Left lung (tissue), 10 donors: Measurements from ENCODE around the gene TIMP1. TPM values are rescaled to one million over a fixed set of nuclear protein-coding genes. Genes with fewer than 3 reads are reported as not detected.
A peak's percentile ranks its signal among the peaks of the same experiment; 100 is the strongest.

Experiments used
- ATAC-seq: fragments of 200-7000 bp; cut with Tn5 transposase; one replicate; pipeline ENCODE4 v1.9.1; 2020; ENCODE audit warnings: moderate library complexity
- DNase-seq, 4 donors: peaks; one replicate each; pipeline ENCODE4 v3.0.0-alpha.2; 2013 to 2020
- H3K27ac ChIP-seq, 2 donors: fragments of 200-600 bp; sonication (generic) in 1 of 2; one replicate each; pipeline versions ENCODE4 v1.5.0 to v1.8.0; 2020 to 2021
- H3K27me3 ChIP-seq, 2 donors: fragments of 200-600 bp; sonication (generic) in 1 of 2; one replicate each; pipeline versions ENCODE4 v1.5.0 to v1.8.0; 2020 to 2021
- H3K36me3 ChIP-seq, 2 donors: fragments of 200-600 bp; sonication (generic) in 1 of 2; one replicate each; pipeline versions ENCODE4 v1.5.0 to v1.8.0; 2020 to 2021
- H3K4me1 ChIP-seq, 2 donors: fragments of 200-600 bp; one replicate each; pipeline ENCODE4 v1.8.0; 2021
- H3K4me3 ChIP-seq, 2 donors: fragments of 200-600 bp; sonication (generic) in 1 of 2; one replicate each; pipeline versions ENCODE4 v1.5.0 to v1.8.0; 2020 to 2021; ENCODE audit warnings: mild to moderate bottlenecking in 1 of 2
- H3K9me3 ChIP-seq, 2 donors: fragments of 200-600 bp; sonication (generic) in 1 of 2; one replicate each; pipeline versions ENCODE4 v1.5.0 to v1.8.0; 2020 to 2021
- intact Hi-C, 2 donors: fragments of 100-400 bp; cut with DNase I; formaldehyde crosslinking; loops; one replicate each; pipeline versions ENCODE4 v1.11.2 to v1.14.2; 2022
- microRNA-seq, 2 donors: library from miRNA; unstranded; fragments of <30 nt; microRNA quantifications; one replicate each; pipeline ENCODE4, GENCODE V29; 2019
- polyA plus RNA-seq, 6 donors: library from polyadenylated mRNA; unstranded; fragments of 120-200 nt; gene quantifications; one replicate each; pipeline ENCODE4 v1.2.1, GENCODE V29; 2013; ENCODE audit not compliant: insufficient read length in 6 of 6
- total RNA-seq, 2 donors: library from RNA; stranded (reverse); fragmentation: NEBNext Ultra II Directional; extraction: Animal tissue kit (Norgen Biotek cat#: 25700); gene quantifications; one replicate each; pipeline ENCODE4 v1.2.1, GENCODE V29; 2021
- TF ChIP-seq, protein P1 (sequence below), 2 donors: fragments of 200-600 bp; sonication (generic) in 1 of 2; IDR thresholded peaks; one replicate each; pipeline versions ENCODE4 v1.5.0 to v1.8.0; 2021; ENCODE audit warnings: antibody characterized with exemption in 2 of 2
- donor health status: DM: no; HTN: yes; CAD: no.
- donor health status: DM: no; HTN: no; CAD: no.

TIMP1 gene
- total and polyA plus RNA-seq, 8 donors: 107 to 2,737 (median 124) TPM

GRCh38 chrX:47633689-47634590, 51.7 kb downstream of the TIMP1 start:
- Histone ChIP-seq H3K36me3 (peaks cover 0 to 21% of the 10 kb centered on the region in 2 donors), H3K4me1 (peaks cover 0 to 32% of the 10 kb centered on the region in 2 donors), H3K27ac (peak overlapping the region in 1 of 2 donors; percentile 33), H3K9me3 (no peaks in the 10 kb centered on the region), H3K4me3 (no peak overlapping the region), H3K27me3 (no peaks in the 10 kb centered on the region)
- DNase-seq (no peak), ATAC-seq (no peak)
- TF ChIP-seq, protein P1, sequence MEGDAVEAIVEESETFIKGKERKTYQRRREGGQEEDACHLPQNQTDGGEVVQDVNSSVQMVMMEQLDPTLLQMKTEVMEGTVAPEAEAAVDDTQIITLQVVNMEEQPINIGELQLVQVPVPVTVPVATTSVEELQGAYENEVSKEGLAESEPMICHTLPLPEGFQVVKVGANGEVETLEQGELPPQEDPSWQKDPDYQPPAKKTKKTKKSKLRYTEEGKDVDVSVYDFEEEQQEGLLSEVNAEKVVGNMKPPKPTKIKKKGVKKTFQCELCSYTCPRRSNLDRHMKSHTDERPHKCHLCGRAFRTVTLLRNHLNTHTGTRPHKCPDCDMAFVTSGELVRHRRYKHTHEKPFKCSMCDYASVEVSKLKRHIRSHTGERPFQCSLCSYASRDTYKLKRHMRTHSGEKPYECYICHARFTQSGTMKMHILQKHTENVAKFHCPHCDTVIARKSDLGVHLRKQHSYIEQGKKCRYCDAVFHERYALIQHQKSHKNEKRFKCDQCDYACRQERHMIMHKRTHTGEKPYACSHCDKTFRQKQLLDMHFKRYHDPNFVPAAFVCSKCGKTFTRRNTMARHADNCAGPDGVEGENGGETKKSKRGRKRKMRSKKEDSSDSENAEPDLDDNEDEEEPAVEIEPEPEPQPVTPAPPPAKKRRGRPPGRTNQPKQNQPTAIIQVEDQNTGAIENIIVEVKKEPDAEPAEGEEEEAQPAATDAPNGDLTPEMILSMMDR (IDR thresholded peaks at IDR 0.05): no peak
- intact Hi-C loops: no loop called here

DNA sequence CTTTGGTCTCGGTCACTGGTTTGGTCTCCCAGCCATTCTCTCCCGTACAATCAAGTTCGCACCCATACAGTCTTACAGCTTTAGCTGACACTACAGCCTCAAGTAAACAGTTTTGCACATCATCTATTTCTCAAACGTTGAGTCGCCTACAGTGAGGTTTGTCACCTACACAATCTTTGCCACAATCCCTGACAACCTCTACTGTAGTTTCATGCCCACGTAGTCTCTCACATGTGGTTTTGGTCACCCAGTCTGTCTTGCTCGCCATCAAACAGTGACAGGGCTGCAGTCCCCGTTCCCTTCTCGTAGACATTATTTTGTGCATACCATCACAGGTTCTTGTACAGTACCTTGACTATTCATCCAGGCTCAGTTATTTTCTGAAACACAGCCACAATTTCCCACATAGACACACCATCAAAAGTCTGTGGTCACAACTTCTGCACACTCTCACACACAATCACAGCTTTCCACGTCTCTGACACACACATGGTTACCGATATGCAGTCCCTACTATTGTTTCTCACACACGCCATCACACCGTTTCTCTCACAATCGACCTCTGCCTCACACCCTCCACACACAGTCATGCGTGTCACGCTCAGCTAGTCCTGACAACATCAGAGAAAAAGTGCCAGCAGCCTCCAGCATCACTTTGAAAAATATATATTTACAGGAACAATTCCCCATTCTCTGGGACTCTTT, 52.8 kb downstream of the TIMP1 start:
- no peak for ATAC-seq

More for the DNA sequence above, 52.8 kb downstream of the TIMP1 start:
- no peak for DNase-seq
- Histone ChIP-seq H3K27me3 (no peaks in the 10 kb centered on the region), H3K9me3 (no peaks in the 10 kb centered on the region), H3K4me1 (peaks cover 0 to 29% of the 10 kb centered on the region in 2 donors), H3K27ac (peak overlapping the region in 1 of 2 donors; percentile 33), H3K4me3 (no peak overlapping the region), H3K36me3 (peaks cover 0 to 31% of the 10 kb centered on the region in 2 donors)
- TF ChIP-seq, protein P1 (IDR thresholded peaks at IDR 0.05): no peak
- intact Hi-C loops: no loop called here

Small RNAs within 50 kb of the gene (microRNA-seq; reads per million reads assigned to microRNA genes)
- 0 to 0.34 reads per million in 2 donors for gene MIR4769

Other genes with a start within 250 kb of the TIMP1 start
- under 1 TPM; 0.20 to 0.29 TPM for gene ZNF157, start 211.9 kb upstream of the TIMP1 start, total RNA-seq
- 1 to 10 TPM in 3 of 6 donors, under 1 TPM in 3; 0.88 to 1.2 (median 1.0) TPM for gene ZNF157, start 211.9 kb upstream of the TIMP1 start, polyA plus RNA-seq
- 10 to 100 TPM in 1 of 2 donors, 1 to 10 TPM in 1; 8.1 to 10.7 TPM for gene ZNF41, start 99.2 kb upstream of the TIMP1 start, total RNA-seq
- 10 to 100 TPM; 12.7 to 15.4 (median 14.4) TPM for gene ZNF41, start 99.2 kb upstream of the TIMP1 start, polyA plus RNA-seq
- 10 to 100 TPM; 92.7 to 93.1 TPM for gene ARAF, start 21.2 kb upstream of the TIMP1 start, total RNA-seq
- gene ARAF, start 21.2 kb upstream of the TIMP1 start, polyA plus RNA-seq: 10 to 100 TPM; 47.5 to 57.0 (median 51.4) TPM
- gene SYN1, start 37.4 kb downstream of the TIMP1 start, total RNA-seq: 1 to 10 TPM; 1.0 to 1.6 TPM
- gene SYN1, start 37.4 kb downstream of the TIMP1 start, polyA plus RNA-seq: 1 to 10 TPM; 4.7 to 7.2 (median 5.8) TPM
- gene CFP, start 47.5 kb downstream of the TIMP1 start, total RNA-seq: 10 to 100 TPM in 1 of 2 donors, 1 to 10 TPM in 1; 7.6 to 25.4 TPM
- gene CFP, start 47.5 kb downstream of the TIMP1 start, polyA plus RNA-seq: 1 to 10 TPM; 4.2 to 7.0 (median 6.1) TPM
- gene ELK1, start 68.1 kb downstream of the TIMP1 start, total RNA-seq: 10 to 100 TPM; 28.2 to 35.2 TPM
- 10 to 100 TPM; 23.1 to 30.3 (median 26.4) TPM for gene ELK1, start 68.1 kb downstream of the TIMP1 start, polyA plus RNA-seq
- 100 to 1,000 TPM in 1 of 2 donors, 10 to 100 TPM in 1; 77.9 to 104 TPM for gene UXT, start 76.7 kb downstream of the TIMP1 start, total RNA-seq
- 100 to 1,000 TPM; 117 to 130 (median 120) TPM for gene UXT, start 76.7 kb downstream of the TIMP1 start, polyA plus RNA-seq